ENCODE data around the gene TBC1D12. TPM values are rescaled to one million over a fixed set of nuclear protein-coding genes. Genes with fewer than 3 reads are reported as not detected.

Gene TBC1D12
- total and polyA plus RNA-seq, 12 donors = 6.2 to 47.8 (median 9.7) TPM

DNA sequence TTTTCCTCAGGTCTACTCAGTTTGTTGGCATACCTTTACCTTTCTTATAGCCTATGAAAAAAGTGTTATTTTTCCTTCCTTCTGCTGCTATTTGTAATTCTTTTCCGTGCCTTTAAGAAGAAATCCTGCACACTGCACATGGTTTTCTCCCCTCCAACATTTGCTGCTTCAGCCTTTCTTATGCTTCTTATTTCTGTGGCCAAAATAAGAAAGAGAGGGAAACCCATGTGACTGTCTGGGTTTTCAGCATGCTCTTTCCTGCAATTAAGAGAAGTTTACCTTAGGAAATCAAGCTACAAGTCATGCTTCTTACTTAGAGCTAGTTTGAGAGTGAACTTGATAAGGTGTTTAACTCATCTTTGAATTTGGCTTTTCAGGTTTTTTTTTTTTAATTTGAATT, 11.0 kb downstream of the TBC1D12 start:
- H3K4me1 ChIP-seq (replicated peaks in 1 of 2) = peaks cover under 1 to 23% of the 10 kb centered on the region in 2 donors
- TF ChIP-seq, protein P1, sequence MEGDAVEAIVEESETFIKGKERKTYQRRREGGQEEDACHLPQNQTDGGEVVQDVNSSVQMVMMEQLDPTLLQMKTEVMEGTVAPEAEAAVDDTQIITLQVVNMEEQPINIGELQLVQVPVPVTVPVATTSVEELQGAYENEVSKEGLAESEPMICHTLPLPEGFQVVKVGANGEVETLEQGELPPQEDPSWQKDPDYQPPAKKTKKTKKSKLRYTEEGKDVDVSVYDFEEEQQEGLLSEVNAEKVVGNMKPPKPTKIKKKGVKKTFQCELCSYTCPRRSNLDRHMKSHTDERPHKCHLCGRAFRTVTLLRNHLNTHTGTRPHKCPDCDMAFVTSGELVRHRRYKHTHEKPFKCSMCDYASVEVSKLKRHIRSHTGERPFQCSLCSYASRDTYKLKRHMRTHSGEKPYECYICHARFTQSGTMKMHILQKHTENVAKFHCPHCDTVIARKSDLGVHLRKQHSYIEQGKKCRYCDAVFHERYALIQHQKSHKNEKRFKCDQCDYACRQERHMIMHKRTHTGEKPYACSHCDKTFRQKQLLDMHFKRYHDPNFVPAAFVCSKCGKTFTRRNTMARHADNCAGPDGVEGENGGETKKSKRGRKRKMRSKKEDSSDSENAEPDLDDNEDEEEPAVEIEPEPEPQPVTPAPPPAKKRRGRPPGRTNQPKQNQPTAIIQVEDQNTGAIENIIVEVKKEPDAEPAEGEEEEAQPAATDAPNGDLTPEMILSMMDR (IDR thresholded peaks at IDR 0.05) = no peak
- TF ChIP-seq POLR2A (IDR thresholded peaks at IDR 0.05) = no peak
- H3K4me3 ChIP-seq = no peak overlapping the region
- no peak overlapping the region for H3K27ac ChIP-seq
- no peak for DNase-seq
- no peaks in the 10 kb centered on the region for H3K9me3 ChIP-seq (replicated peaks in 1 of 3)
- no peaks in the 10 kb centered on the region for H3K36me3 ChIP-seq (replicated peaks in 1 of 2)
- intact Hi-C loops (cut with DNase I) = no loop called here
- 47 to 66% (median 52%) methylated on average over 1 of the region's 1 CpG for WGBS, 4 donors
- no peaks in the 10 kb centered on the region for H3K27me3 ChIP-seq

GRCh38 chr10:94416896-94417295, 14.6 kb downstream of the TBC1D12 start:
- TF ChIP-seq, protein P1 (IDR thresholded peaks at IDR 0.05) = no peak
- no peak for TF ChIP-seq POLR2A (IDR thresholded peaks at IDR 0.05)
- intact Hi-C loops (cut with DNase I) = no loop called here

GRCh38 chr10:94417321-94417720, 15.0 kb downstream of the TBC1D12 start:
- H3K4me1 ChIP-seq (replicated peaks in 1 of 2) = peaks cover 0 to 11% of the 10 kb centered on the region in 2 donors
- no peak overlapping the region for H3K4me3 ChIP-seq
- H3K9me3 ChIP-seq (replicated peaks in 1 of 3) = no peaks in the 10 kb centered on the region
- DNase-seq = no peak
- 50 to 78% (median 64%) methylated on average over 1 of the region's 1 CpG for WGBS, 4 donors
- TF ChIP-seq, protein P1 (IDR thresholded peaks at IDR 0.05) = no peak
- no peak for TF ChIP-seq POLR2A (IDR thresholded peaks at IDR 0.05)
- no peaks in the 10 kb centered on the region for H3K27me3 ChIP-seq
- H3K36me3 ChIP-seq (replicated peaks in 1 of 2) = no peaks in the 10 kb centered on the region
- intact Hi-C loops (cut with DNase I) = no loop called here
- no peak overlapping the region for H3K27ac ChIP-seq

More at GRCh38 chr10:94416896-94417295, 14.6 kb downstream of the TBC1D12 start:
- no peak overlapping the region for H3K27ac ChIP-seq
- no peaks in the 10 kb centered on the region for H3K27me3 ChIP-seq
- H3K4me1 ChIP-seq (replicated peaks in 1 of 2) = peaks cover 0 to 11% of the 10 kb centered on the region in 2 donors
- no peaks in the 10 kb centered on the region for H3K9me3 ChIP-seq (replicated peaks in 1 of 3)
- 87 to 92% (median 91%) methylated on average over 3 of the region's 3 CpGs for WGBS, 4 donors
- no peaks in the 10 kb centered on the region for H3K36me3 ChIP-seq (replicated peaks in 1 of 2)
- DNase-seq = no peak
- H3K4me3 ChIP-seq = no peak overlapping the region

GRCh38 chr10:94420516-94420915, 18.2 kb downstream of the TBC1D12 start:
- H3K4me1 ChIP-seq (replicated peaks in 1 of 2) = peaks cover 0 to 5% of the 10 kb centered on the region in 2 donors
- TF ChIP-seq, protein P1 (IDR thresholded peaks at IDR 0.05) = no peak
- no peak for TF ChIP-seq POLR2A (IDR thresholded peaks at IDR 0.05)
- H3K9me3 ChIP-seq (replicated peaks in 1 of 3) = no peaks in the 10 kb centered on the region
- intact Hi-C loops (cut with DNase I) = no loop called here
- 94 to 96% (median 95%) methylated on average over 5 of the region's 5 CpGs for WGBS, 4 donors
- no peaks in the 10 kb centered on the region for H3K27me3 ChIP-seq
- H3K4me3 ChIP-seq = no peak overlapping the region
- H3K27ac ChIP-seq = no peak overlapping the region
- H3K36me3 ChIP-seq (replicated peaks in 1 of 2) = no peaks in the 10 kb centered on the region
- DNase-seq = no peak
